ENCODE results near the gene HDAC4.

HDAC4 gene

GRCh38 chr2:239436669-239437335, 36.0 kb upstream of the HDAC4 start:
- no peaks in the 10 kb centered on the region for H3K4me1 ChIP-seq (ENCODE audit: insufficient read depth, low read length)
- no peaks in the 10 kb centered on the region for H3K36me3 ChIP-seq (ENCODE audit: insufficient read depth, low read length)
- H3K9ac ChIP-seq (ENCODE audit: low read depth, low read length), result no peak overlapping the region
- H3K9me3 ChIP-seq (ENCODE audit: control insufficient read depth, insufficient read depth, low read length), result no peaks in the 10 kb centered on the region

- Histone ChIP-seq H3K4me1 (ENCODE audit: insufficient read depth, low read length) (no peaks in the 10 kb centered on the region), H3K9ac (ENCODE audit: low read depth, low read length) (no peak overlapping the region), H3K9me3 (ENCODE audit: control insufficient read depth, insufficient read depth, low read length) (no peaks in the 10 kb centered on the region), H3K36me3 (ENCODE audit: insufficient read depth, low read length) (no peaks in the 10 kb centered on the region)
Measured at GRCh38 chr2:239436076-239436475, 35.3 kb upstream of the HDAC4 start.

GRCh38 chr2:239433777-239434403, 33.1 kb upstream of the HDAC4 start:
- Histone ChIP-seq H3K4me1 (ENCODE audit: insufficient read depth, low read length) (no peaks in the 10 kb centered on the region), H3K36me3 (ENCODE audit: insufficient read depth, low read length) (no peaks in the 10 kb centered on the region), H3K9ac (ENCODE audit: low read depth, low read length) (no peak overlapping the region), H3K9me3 (ENCODE audit: control insufficient read depth, insufficient read depth, low read length) (no peaks in the 10 kb centered on the region)

- Histone ChIP-seq H3K9me3 (ENCODE audit: control insufficient read depth, insufficient read depth, low read length) (no peaks in the 10 kb centered on the region), H3K4me1 (ENCODE audit: insufficient read depth, low read length) (no peaks in the 10 kb centered on the region), H3K36me3 (ENCODE audit: insufficient read depth, low read length) (no peaks in the 10 kb centered on the region), H3K9ac (ENCODE audit: low read depth, low read length) (no peak overlapping the region)
Measured at GRCh38 chr2:239432174-239432573, 31.4 kb upstream of the HDAC4 start.

GRCh38 chr2:239431536-239431935, 30.7 kb upstream of the HDAC4 start:
- H3K9me3 ChIP-seq (ENCODE audit: control insufficient read depth, insufficient read depth, low read length), result no peaks in the 10 kb centered on the region
- H3K36me3 ChIP-seq (ENCODE audit: insufficient read depth, low read length), result no peaks in the 10 kb centered on the region
- no peak overlapping the region for H3K9ac ChIP-seq (ENCODE audit: low read depth, low read length)
- no peaks in the 10 kb centered on the region for H3K4me1 ChIP-seq (ENCODE audit: insufficient read depth, low read length)

GRCh38 chr2:239429473-239430350, 28.9 kb upstream of the HDAC4 start:
- H3K36me3 ChIP-seq (ENCODE audit: insufficient read depth, low read length), result no peaks in the 10 kb centered on the region
- H3K4me1 ChIP-seq (ENCODE audit: insufficient read depth, low read length), result no peaks in the 10 kb centered on the region
- H3K9ac ChIP-seq (ENCODE audit: low read depth, low read length), result no peak overlapping the region
- no peaks in the 10 kb centered on the region for H3K9me3 ChIP-seq (ENCODE audit: control insufficient read depth, insufficient read depth, low read length)

GRCh38 chr2:239425631-239426030, 24.8 kb upstream of the HDAC4 start:
- H3K4me1 ChIP-seq (ENCODE audit: insufficient read depth, low read length), result no peaks in the 10 kb centered on the region
- H3K9ac ChIP-seq (ENCODE audit: low read depth, low read length), result no peak overlapping the region
- no peaks in the 10 kb centered on the region for H3K36me3 ChIP-seq (ENCODE audit: insufficient read depth, low read length)
- H3K9me3 ChIP-seq (ENCODE audit: control insufficient read depth, insufficient read depth, low read length), result no peaks in the 10 kb centered on the region

GRCh38 chr2:239424337-239425045, 23.7 kb upstream of the HDAC4 start:
- no peaks in the 10 kb centered on the region for H3K9me3 ChIP-seq (ENCODE audit: control insufficient read depth, insufficient read depth, low read length)
- no peaks in the 10 kb centered on the region for H3K4me1 ChIP-seq (ENCODE audit: insufficient read depth, low read length)
- no peak overlapping the region for H3K9ac ChIP-seq (ENCODE audit: low read depth, low read length)
- H3K36me3 ChIP-seq (ENCODE audit: insufficient read depth, low read length), result no peaks in the 10 kb centered on the region

GRCh38 chr2:239423551-239423950, 22.7 kb upstream of the HDAC4 start:
- Histone ChIP-seq H3K9ac (ENCODE audit: low read depth, low read length) (no peak overlapping the region), H3K9me3 (ENCODE audit: control insufficient read depth, insufficient read depth, low read length) (no peaks in the 10 kb centered on the region), H3K36me3 (ENCODE audit: insufficient read depth, low read length) (no peaks in the 10 kb centered on the region), H3K4me1 (ENCODE audit: insufficient read depth, low read length) (no peaks in the 10 kb centered on the region)

GRCh38 chr2:239421851-239422250, 21.0 kb upstream of the HDAC4 start:
- H3K9me3 ChIP-seq (ENCODE audit: control insufficient read depth, insufficient read depth, low read length), result no peaks in the 10 kb centered on the region
- no peaks in the 10 kb centered on the region for H3K4me1 ChIP-seq (ENCODE audit: insufficient read depth, low read length)
- H3K36me3 ChIP-seq (ENCODE audit: insufficient read depth, low read length), result no peaks in the 10 kb centered on the region
- H3K9ac ChIP-seq (ENCODE audit: low read depth, low read length), result no peak overlapping the region

- Histone ChIP-seq H3K9ac (ENCODE audit: low read depth, low read length) (no peak overlapping the region), H3K9me3 (ENCODE audit: control insufficient read depth, insufficient read depth, low read length) (no peaks in the 10 kb centered on the region), H3K4me1 (ENCODE audit: insufficient read depth, low read length) (no peaks in the 10 kb centered on the region), H3K36me3 (ENCODE audit: insufficient read depth, low read length) (no peaks in the 10 kb centered on the region)
Measured at GRCh38 chr2:239420082-239420481, 19.3 kb upstream of the HDAC4 start.

GRCh38 chr2:239418918-239419317, 18.1 kb upstream of the HDAC4 start:
- Histone ChIP-seq H3K36me3 (ENCODE audit: insufficient read depth, low read length) (no peaks in the 10 kb centered on the region), H3K4me1 (ENCODE audit: insufficient read depth, low read length) (no peaks in the 10 kb centered on the region)

GRCh38 chr2:239412905-239413603, 12.2 kb upstream of the HDAC4 start:
- Histone ChIP-seq H3K9me3 (ENCODE audit: control insufficient read depth, insufficient read depth, low read length) (no peaks in the 10 kb centered on the region), H3K9ac (ENCODE audit: low read depth, low read length) (no peak overlapping the region), H3K4me1 (ENCODE audit: insufficient read depth, low read length) (no peaks in the 10 kb centered on the region), H3K36me3 (ENCODE audit: insufficient read depth, low read length) (no peaks in the 10 kb centered on the region)

More at GRCh38 chr2:239418918-239419317, 18.1 kb upstream of the HDAC4 start:
- H3K9me3 ChIP-seq (ENCODE audit: control insufficient read depth, insufficient read depth, low read length), result no peaks in the 10 kb centered on the region
- H3K9ac ChIP-seq (ENCODE audit: low read depth, low read length), result no peak overlapping the region
